Retina (tissue), 1 donor: Measurements from ENCODE around the gene KCNJ15.

Experiments
- DNase-seq: peaks from one replicate; pipeline ENCODE4 v3.0.0-alpha.2; 2016

Gene KCNJ15

GRCh38 chr21:38268864-38269575 is 12.2 kb downstream of the KCNJ15 start:
- DNase-seq, result no peak

- DNase-seq, result no peak
Measured at GRCh38 chr21:38269576-38269936, 12.8 kb downstream of the KCNJ15 start.

- DNase-seq, result no peak
Measured at GRCh38 chr21:38272215-38272614, 15.4 kb downstream of the KCNJ15 start.

- no peak for DNase-seq
Measured at GRCh38 chr21:38273745-38274542, 17.2 kb downstream of the KCNJ15 start.

DNA sequence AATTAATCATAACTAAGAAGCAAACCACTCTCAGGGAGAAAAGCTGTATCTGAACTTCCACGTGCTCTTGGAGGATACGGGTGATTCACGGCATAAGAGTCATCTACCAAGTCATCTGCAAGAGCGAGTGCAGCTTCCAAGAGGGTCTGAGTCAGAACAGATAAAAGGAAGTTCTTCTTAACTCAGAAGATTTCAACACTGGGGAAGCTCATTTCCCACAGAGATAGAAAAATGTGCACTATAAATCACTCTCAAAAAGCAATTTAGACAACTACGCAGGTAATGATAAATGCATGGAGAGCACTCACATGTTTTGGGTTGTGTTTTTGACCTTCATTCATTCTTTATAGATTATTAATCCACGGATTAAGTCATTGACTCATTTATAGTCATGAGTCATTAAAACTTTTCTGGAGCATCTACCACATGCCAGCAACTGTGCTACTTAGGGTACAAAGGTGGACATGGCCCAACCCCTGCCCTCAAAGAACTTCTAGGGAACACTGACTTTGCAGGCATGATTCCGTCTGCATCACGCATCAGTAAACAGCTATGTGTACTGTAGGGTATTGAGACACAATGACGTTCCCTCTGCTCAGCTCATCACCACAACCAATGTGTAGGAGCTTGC is 20.8 kb downstream of the KCNJ15 start:
- DNase-seq, result no peak

DNA sequence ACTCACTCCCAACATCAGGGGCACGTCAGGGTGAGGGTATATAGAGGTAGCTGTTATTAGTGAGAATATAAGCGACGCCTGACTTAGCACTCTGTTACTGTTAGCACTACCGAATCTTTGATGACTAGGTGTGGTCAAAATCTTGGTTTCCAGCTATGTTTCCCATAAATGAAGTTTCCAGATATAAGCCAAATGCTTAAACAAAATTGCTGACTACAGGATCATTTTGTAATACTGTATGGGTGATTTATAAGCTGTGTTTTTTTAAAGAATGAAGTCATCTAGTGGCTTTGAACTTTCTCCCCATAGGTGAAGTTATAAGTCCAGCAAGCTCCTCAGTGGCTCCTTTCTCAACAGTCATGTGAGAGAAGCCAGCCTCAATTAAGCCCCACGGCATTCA is 23.7 kb downstream of the KCNJ15 start:
- DNase-seq, result no peak

DNA sequence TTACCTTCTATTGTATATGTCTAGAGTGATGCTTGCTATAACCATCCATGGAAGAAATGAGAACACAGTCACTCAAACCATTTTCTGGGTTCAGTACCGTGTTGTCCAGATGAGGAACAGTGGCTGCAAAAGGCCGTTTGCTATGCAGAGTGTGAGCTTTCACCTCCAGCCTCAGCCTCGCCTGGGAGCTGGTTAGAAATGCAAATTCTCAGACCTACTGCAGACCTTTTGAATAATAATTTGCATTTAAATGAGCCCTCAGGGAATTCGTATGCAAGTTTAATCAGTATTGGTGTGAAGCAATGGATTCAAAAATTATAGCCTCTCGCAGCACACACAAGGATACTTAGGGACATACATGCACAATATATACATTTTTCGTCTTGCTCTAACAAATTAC is 24.1 kb downstream of the KCNJ15 start:
- DNase-seq, result no peak

DNA sequence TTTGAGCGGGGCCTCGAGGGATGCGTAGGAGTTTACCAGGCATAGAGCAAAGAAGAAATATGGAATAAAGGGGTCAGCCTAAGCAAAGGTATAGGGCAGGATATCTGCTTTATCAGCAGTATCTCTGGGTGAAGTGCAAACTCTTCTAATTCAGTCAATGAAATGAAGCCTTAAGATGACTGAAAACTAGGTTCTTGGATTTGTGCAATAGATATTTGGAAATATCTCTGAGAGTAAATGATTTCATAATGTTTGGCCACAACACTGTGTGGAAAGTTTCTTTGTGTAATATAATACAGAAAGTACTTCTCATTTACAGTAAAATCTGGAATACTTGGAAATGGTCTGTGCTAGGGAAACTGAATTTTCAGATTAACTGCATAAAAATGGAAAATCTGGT is 26.1 kb downstream of the KCNJ15 start:
- DNase-seq, result no peak

DNA sequence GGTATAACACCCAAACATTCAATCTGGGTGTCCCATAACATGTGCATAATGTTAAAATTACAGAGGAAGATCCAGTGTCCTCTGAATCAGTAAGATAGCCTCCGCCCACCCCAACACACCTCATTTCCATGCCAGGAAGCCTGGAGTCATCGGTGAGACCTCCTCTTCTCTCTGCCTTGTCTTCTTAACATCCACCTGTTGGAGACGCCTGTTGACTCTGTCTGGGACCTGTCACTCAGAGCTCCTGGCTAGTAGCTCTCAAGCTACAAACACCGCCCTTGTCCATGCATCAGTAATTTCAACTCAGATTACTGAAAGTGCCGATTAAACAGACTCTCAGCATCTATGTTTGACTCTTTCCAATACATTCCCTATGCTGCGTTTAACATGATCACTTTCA is 27.4 kb downstream of the KCNJ15 start:
- DNase-seq, result no peak

- DNase-seq, result no peak
Measured at GRCh38 chr21:38286739-38287471, 30.1 kb downstream of the KCNJ15 start.

DNA sequence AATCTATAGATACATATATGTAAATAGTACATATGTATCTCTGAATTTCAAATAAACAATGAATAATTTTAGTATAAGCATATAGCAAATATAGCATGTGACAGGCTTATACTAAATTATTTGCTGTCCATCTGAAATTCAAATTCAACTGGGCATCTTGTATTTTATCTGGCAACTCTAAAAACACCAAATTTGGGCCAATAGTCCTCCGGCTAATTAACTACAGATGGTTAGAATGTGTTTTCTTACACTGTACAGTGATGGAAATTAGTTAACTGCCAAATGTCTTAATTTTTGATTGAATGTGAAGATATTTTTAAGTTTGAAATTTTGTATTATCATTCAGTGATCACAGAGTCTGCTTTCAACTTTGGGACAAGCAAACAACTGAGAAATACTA is 30.7 kb downstream of the KCNJ15 start:
- DNase-seq, result no peak

- no peak for DNase-seq
Measured at GRCh38 chr21:38289705-38290485, 33.1 kb downstream of the KCNJ15 start.

GRCh38 chr21:38290809-38291208 is 34.0 kb downstream of the KCNJ15 start:
- no peak for DNase-seq

DNA sequence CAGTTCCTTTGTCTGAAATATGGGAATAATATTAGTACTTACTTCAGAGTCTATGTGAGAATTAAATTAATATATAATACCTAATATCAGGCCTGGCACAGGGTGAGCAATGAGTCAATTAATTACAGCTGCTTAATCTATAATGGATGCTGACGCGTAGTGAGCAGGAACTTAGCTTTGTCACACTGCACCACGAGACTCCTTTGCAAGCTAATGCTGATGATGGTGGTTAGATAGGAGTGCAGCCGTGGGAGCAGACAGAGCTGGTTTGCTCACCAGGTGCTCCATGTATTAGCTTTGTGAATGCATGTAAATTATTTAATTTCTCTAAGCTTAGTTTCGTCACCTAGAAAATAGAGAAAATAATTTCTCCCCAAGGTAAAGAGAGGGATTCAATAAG is 35.1 kb downstream of the KCNJ15 start:
- DNase-seq, result no peak

- DNase-seq, result no peak
Measured at GRCh38 chr21:38293113-38293512, 36.3 kb downstream of the KCNJ15 start.

- DNase-seq, result no peak
Measured at GRCh38 chr21:38293765-38294164, 37.0 kb downstream of the KCNJ15 start.

- DNase-seq, result no peak
Measured at GRCh38 chr21:38294609-38295008, 37.8 kb downstream of the KCNJ15 start.

GRCh38 chr21:38295997-38296764 is 39.4 kb downstream of the KCNJ15 start:
- no peak for DNase-seq

DNA sequence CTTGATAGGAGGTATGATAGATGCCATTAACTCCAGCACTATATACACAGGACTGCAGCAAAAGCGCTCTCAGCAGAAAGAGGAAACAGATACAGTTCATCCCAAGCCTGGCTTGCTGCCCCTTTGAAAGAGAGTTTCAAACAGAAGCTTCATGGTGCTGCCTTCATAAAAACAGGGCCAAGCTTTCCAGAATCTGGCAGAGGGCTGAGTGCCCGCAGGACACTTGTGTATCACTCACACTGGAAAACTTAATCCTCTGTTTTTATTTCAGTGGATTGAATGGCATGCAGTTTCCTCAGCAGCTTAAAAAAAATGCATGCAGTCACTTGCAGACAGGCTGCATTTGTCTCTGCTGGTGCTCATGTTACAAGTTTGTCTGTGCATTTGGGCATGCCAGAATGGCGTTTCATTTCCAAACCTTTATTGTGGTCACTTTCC is 40.4 kb downstream of the KCNJ15 start:
- peak; percentile 4 for DNase-seq

- no peak for DNase-seq
Measured at GRCh38 chr21:38297871-38298270, 41.1 kb downstream of the KCNJ15 start.

DNA sequence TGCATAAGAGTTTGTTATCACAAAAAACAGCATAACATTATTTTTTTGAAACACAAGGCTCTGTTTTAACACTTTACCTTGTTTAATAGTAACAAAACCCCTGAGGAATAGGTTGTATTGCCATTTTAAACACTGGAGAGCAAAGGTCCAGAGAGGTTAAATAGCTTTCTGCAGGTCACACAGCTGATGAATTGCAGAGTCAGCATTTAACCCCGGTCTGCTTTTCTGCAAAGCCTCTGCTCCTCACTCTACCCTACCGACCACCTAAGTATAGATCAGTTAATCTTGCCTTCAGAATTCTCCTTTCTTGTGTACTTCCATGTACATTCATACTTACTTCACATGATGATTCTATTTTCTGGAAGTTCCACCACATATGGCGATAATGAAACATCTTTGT is 42.0 kb downstream of the KCNJ15 start:
- no peak for DNase-seq

DNA sequence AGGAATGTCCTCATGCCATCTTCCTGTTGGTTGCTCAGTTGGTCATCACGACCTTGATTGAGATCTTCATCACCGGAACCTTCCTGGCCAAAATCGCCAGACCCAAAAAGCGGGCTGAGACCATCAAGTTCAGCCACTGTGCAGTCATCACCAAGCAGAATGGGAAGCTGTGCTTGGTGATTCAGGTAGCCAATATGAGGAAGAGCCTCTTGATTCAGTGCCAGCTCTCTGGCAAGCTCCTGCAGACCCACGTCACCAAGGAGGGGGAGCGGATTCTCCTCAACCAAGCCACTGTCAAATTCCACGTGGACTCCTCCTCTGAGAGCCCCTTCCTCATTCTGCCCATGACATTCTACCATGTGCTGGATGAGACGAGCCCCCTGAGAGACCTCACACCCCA is 42.9 kb downstream of the KCNJ15 start:
- DNase-seq, result no peak
